H9 (cell line): ENCODE data around the gene SLC17A7. TPM values are rescaled to one million over a fixed set of nuclear protein-coding genes. Genes with fewer than 3 reads are reported as not detected.

Experiments used
- DNase-seq: peaks from one replicate; pipeline ENCODE4 v3.0.0-alpha.2; 2017
- H2AFZ ChIP-seq: one replicate; pipeline ENCODE4 v1.6.1; 2013; ENCODE audit warnings: mild to moderate bottlenecking, low read length, control low read depth, moderate library complexity
- H2AK5ac ChIP-seq: 2 replicates; pipeline ENCODE4 v1.6.1; 2013; ENCODE audit warnings: low read length, control low read depth, mixed read lengths; ENCODE audit not compliant: insufficient read length
- H2BK120ac ChIP-seq: one replicate; pipeline ENCODE4 v1.6.1; 2013; ENCODE audit warnings: low read depth, mild to moderate bottlenecking, low read length, control low read depth, inconsistent platforms; ENCODE audit not compliant: poor library complexity, severe bottlenecking
- H2BK12ac ChIP-seq: 2 replicates; pipeline ENCODE4 v1.6.1; 2013; ENCODE audit warnings: low read length, control low read depth, mixed read lengths, low read depth; ENCODE audit not compliant: insufficient read length
- H2BK15ac ChIP-seq: 2 replicates; pipeline ENCODE4 v1.6.1; 2013; ENCODE audit warnings: low read depth, low read length, control low read depth
- H2BK20ac ChIP-seq: one replicate; pipeline ENCODE4 v1.6.1; 2013; ENCODE audit warnings: low read depth, mild to moderate bottlenecking, low read length, control low read depth, inconsistent platforms; ENCODE audit not compliant: poor library complexity, severe bottlenecking
- H2BK5ac ChIP-seq: 2 replicates; pipeline ENCODE4 v1.6.1; 2013; ENCODE audit warnings: low read length, control low read depth, mixed read lengths; ENCODE audit not compliant: insufficient read length
- H3K14ac ChIP-seq: 2 replicates; pipeline ENCODE4 v1.6.1; 2013; ENCODE audit warnings: low read length, control low read depth; ENCODE audit not compliant: insufficient read depth
- H3K18ac ChIP-seq: 2 replicates; pipeline ENCODE4 v1.6.1; 2013; ENCODE audit warnings: low read depth, mild to moderate bottlenecking, mixed read lengths, low read length, control low read depth; ENCODE audit not compliant: insufficient read length
- H3K23ac ChIP-seq: 2 replicates; pipeline ENCODE4 v1.6.1; 2013; ENCODE audit warnings: low read length, control low read depth, mixed read lengths, low read depth; ENCODE audit not compliant: insufficient read length
- H3K23me2 ChIP-seq: 2 replicates; pipeline ENCODE4 v1.6.1; 2013; ENCODE audit warnings: low read depth, mild to moderate bottlenecking, mixed read lengths, low read length, control low read depth; ENCODE audit not compliant: insufficient read length, poor library complexity, severe bottlenecking
- H3K27ac ChIP-seq: 2 replicates; pipeline ENCODE4 v1.5.1; 2013; ENCODE audit warnings: low read length, control low read depth, mixed read lengths, low read depth; ENCODE audit not compliant: insufficient read length
- H3K27me3 ChIP-seq: 2 replicates; pipeline ENCODE4 v1.6.1; 2013; ENCODE audit warnings: low read length, control low read depth, inconsistent platforms; ENCODE audit not compliant: insufficient read depth
- H3K4ac ChIP-seq: 2 replicates; pipeline ENCODE4 v1.6.1; 2013; ENCODE audit warnings: low read depth, mild to moderate bottlenecking, control low read depth, inconsistent platforms, low read length, moderate library complexity
- H3K4me1 ChIP-seq: 2 replicates; pipeline ENCODE4 v1.6.1; 2013; ENCODE audit warnings: low read length, control low read depth, inconsistent platforms; ENCODE audit not compliant: insufficient read depth
- H3K4me2 ChIP-seq: 2 replicates; pipeline ENCODE4 v1.6.1; 2013; ENCODE audit warnings: low read length, control low read depth, mixed read lengths; ENCODE audit not compliant: insufficient read length, insufficient read depth
- H3K56ac ChIP-seq: 2 replicates; pipeline ENCODE4 v1.6.1; 2013; ENCODE audit warnings: low read depth, mild to moderate bottlenecking, mixed read lengths, low read length, control low read depth; ENCODE audit not compliant: insufficient read length
- H3K79me1 ChIP-seq: 2 replicates; pipeline ENCODE4 v1.6.1; 2013; ENCODE audit warnings: low read depth, mild to moderate bottlenecking, moderate library complexity, low read length, control low read depth, inconsistent platforms; ENCODE audit not compliant: insufficient read depth, poor library complexity, severe bottlenecking
- H3K79me2 ChIP-seq: 2 replicates; pipeline ENCODE4 v1.6.1; 2013; ENCODE audit warnings: low read length, control low read depth, inconsistent platforms; ENCODE audit not compliant: insufficient read depth
- H3K9ac ChIP-seq: 2 replicates; pipeline ENCODE4 v1.6.1; 2013; ENCODE audit warnings: low read length, control low read depth, mixed read lengths; ENCODE audit not compliant: insufficient read length; ENCODE audit errors: extremely low read depth
- H3K9me3 ChIP-seq: one replicate; pipeline ENCODE4 v1.6.1; 2013; ENCODE audit warnings: low read depth, low read length, inconsistent platforms; ENCODE audit not compliant: control insufficient read depth
- H3T11ph ChIP-seq: one replicate; pipeline ENCODE4 v1.6.1; 2013; ENCODE audit warnings: mild to moderate bottlenecking, low read length, control low read depth, inconsistent platforms
- H4K20me1 ChIP-seq: one replicate; pipeline ENCODE4 v1.6.1; 2013; ENCODE audit not compliant: control insufficient read depth, insufficient read length, insufficient read depth
- H4K5ac ChIP-seq: 2 replicates; pipeline ENCODE4 v1.6.1; 2013; ENCODE audit warnings: low read depth, mild to moderate bottlenecking, mixed read lengths, low read length, control low read depth; ENCODE audit not compliant: insufficient read length
- H4K8ac ChIP-seq: replicated peaks from 2 replicates; pipeline ENCODE4 v1.6.1; 2013; ENCODE audit warnings: low read length, control low read depth, mixed read lengths, low read depth; ENCODE audit not compliant: insufficient read length
- H4K91ac ChIP-seq: 2 replicates; pipeline ENCODE4 v1.6.1; 2013; ENCODE audit warnings: low read depth, mild to moderate bottlenecking, moderate library complexity, mixed read lengths, low read length, control low read depth; ENCODE audit not compliant: insufficient read length
- H3K27ac Mint-ChIP-seq, 3 experiments: 2 replicates in 2 of 3; 3 replicates in 1 of 3; pipeline ENCODE4 v1.8.0; 2020 to 2021; ENCODE audit warnings: mixed read lengths in 3 of 3, mild to moderate bottlenecking in 1 of 3, moderate library complexity in 1 of 3
- H3K27me3 Mint-ChIP-seq: 2 replicates; pipeline ENCODE4 v1.8.0; 2021; ENCODE audit warnings: low read depth, mild to moderate bottlenecking, moderate library complexity, mixed read lengths
- H3K36me3 Mint-ChIP-seq, 3 experiments: 2 replicates in 2 of 3; 3 replicates in 1 of 3; pipeline ENCODE4 v1.8.0; 2020 to 2021; ENCODE audit warnings: low read depth in 3 of 3, mixed read lengths in 3 of 3; ENCODE audit not compliant: insufficient read depth in 1 of 3
- H3K4me1 Mint-ChIP-seq, 2 experiments: 2 replicates each; pipeline ENCODE4 v1.8.0; 2020; ENCODE audit warnings: mixed read lengths in 2 of 2
- H3K4me3 Mint-ChIP-seq, 2 experiments: 2 replicates in 1 of 2; 3 replicates in 1 of 2; pipeline ENCODE4 v1.8.0; 2020 to 2021; ENCODE audit warnings: mild to moderate bottlenecking in 2 of 2, mixed read lengths in 2 of 2, moderate library complexity in 1 of 2
- H3K9me3 Mint-ChIP-seq, 2 experiments: 2 replicates in 1 of 2; 3 replicates in 1 of 2; pipeline ENCODE4 v1.8.0; 2020; ENCODE audit warnings: mild to moderate bottlenecking in 2 of 2, mixed read lengths in 2 of 2, moderate library complexity in 1 of 2
- CTCF ChIP-seq: fragments of 200-600 bp; sonication (generic); conservative IDR thresholded peaks from 3 replicates; pipeline ENCODE4 v1.8.0; 2021; ENCODE audit warnings: antibody characterized with exemption, mild to moderate bottlenecking
- WGBS: extraction: QIAGEN DNeasy Blood & Tissue Kit; methylation state at CpG from one replicate; pipeline ENCODE4 v1.1.7; 2013; ENCODE audit warnings: missing lambda C conversion rate, low lambda C conversion rate, mixed read lengths; ENCODE audit not compliant: insufficient read length; ENCODE audit errors: extremely low coverage; 5-methylcytosine and 5-hydroxymethylcytosine counted together
- total RNA-seq: library from RNA; stranded (reverse); gene quantifications from 2 replicates; pipeline ENCODE4 v1.2.1, GENCODE V29; 2021

SLC17A7 gene
- total RNA-seq, 1 experiment from 2014 or later, result 1.3 TPM

- Histone ChIP-seq H3K4ac (no peak overlapping the region), H3K27me3 (peaks cover 32% of the 10 kb centered on the region; the same call in 1 of the 2 replicates), H3K4me1 (peaks cover 2% of the 10 kb centered on the region; the same call in 1 of the 2 replicates), H2BK20ac (no peak overlapping the region), H4K91ac (no peak overlapping the region), H3K79me1 (no peaks in the 10 kb centered on the region), H2BK120ac (no peak overlapping the region), H3K56ac (no peak overlapping the region), H3K9me3 (no peaks in the 10 kb centered on the region), H4K20me1 (no peaks in the 10 kb centered on the region), H3K18ac (no peak overlapping the region), H2BK12ac (no peak overlapping the region), H2BK15ac (no peak overlapping the region), H2AFZ (no peak overlapping the region), H3K23me2 (peaks cover 13% of the 10 kb centered on the region), H3T11ph (no peak overlapping the region), H2BK5ac (no peak overlapping the region), H4K5ac (no peak overlapping the region), H3K14ac (no peak overlapping the region), H3K27ac (no peak overlapping the region), H4K8ac (no peak overlapping the region), H3K79me2 (no peaks in the 10 kb centered on the region), H3K23ac (no peak overlapping the region), H3K9ac (no peak overlapping the region), H3K4me2 (no peak overlapping the region), H2AK5ac (no peak overlapping the region)
- peak; percentile 99 for DNase-seq
- Mint-ChIP-seq H3K9me3 (peaks cover 0 to 9% of the 10 kb centered on the region in 2 experiments; a peak in 1 of 5 replicates), H3K27me3 (peaks cover 65% of the 10 kb centered on the region), H3K4me1 (peaks cover 60 to 76% of the 10 kb centered on the region in 2 experiments), H3K27ac (peak overlapping the region in 1 of 3 experiments; percentile 84; a peak in 1 of 7 replicates), H3K4me3 (peak overlapping the region in 1 of 2 experiments; percentile 52; a peak in 3 of 5 replicates), H3K36me3 (no peaks in the 10 kb centered on the region; a peak in 2 of 7 replicates)
- no CpG with 5 or more reads among the region's 48 CpGs for WGBS
- no peak for TF ChIP-seq CTCF
These were observed 20.1 kb downstream of the SLC17A7 start for GRCh38 chr19:49421039-49421877.
